ENCODE data around the gene ZNF213.

ZNF213 gene

DNA sequence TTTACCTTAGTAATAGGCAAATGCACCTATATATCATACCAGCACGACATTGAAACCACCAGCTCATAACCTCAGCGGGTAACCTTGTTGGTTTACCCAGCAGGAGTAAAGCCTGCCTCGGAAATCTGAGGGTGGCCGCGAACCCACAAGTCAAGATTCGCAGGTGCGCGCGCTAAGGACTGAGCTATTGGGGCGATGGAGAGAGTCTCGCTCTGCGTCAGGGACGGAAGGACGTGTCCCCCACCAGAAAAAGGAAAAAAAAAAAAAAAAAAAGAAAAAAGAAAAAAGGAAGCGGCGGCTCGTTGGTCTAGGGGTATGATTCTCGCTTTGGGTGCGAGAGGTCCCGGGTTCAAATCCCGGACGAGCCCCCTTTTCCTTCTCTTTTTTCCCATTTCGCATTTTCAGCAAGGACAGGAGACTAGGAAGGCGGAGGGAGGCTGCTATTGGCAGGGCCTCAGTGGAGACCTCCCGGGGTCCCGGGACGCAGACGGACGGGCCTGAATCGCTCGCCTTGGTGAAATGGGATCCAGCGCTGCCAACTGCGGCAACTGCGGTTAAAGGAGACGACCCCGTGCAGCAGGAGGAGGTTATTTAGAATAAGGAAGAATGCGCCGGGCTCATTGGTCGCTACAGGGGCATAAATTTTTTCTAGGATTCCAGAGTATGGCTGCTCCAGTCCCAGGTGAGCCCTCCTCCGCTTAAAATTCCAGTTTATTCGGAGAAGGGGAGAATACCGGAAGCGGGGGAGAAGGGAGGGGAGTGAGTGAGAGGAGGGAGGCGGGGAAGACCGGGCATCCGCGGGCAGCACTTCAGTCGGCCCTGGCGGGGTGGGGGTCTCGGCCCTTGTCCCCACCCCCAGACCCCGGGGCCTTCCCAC, 53.2 kb downstream of the ZNF213 start, which contains the start of gene OR1F1 (continued):
- TF ChIP-seq, protein P1, sequence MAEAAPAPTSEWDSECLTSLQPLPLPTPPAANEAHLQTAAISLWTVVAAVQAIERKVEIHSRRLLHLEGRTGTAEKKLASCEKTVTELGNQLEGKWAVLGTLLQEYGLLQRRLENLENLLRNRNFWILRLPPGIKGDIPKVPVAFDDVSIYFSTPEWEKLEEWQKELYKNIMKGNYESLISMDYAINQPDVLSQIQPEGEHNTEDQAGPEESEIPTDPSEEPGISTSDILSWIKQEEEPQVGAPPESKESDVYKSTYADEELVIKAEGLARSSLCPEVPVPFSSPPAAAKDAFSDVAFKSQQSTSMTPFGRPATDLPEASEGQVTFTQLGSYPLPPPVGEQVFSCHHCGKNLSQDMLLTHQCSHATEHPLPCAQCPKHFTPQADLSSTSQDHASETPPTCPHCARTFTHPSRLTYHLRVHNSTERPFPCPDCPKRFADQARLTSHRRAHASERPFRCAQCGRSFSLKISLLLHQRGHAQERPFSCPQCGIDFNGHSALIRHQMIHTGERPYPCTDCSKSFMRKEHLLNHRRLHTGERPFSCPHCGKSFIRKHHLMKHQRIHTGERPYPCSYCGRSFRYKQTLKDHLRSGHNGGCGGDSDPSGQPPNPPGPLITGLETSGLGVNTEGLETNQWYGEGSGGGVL (tag by site-specific recombination; IDR thresholded peaks at IDR 0.05) = peak; percentile 93
- TF ChIP-seq ZNF292 (tag by site-specific recombination; IDR thresholded peaks at IDR 0.05; ENCODE audit: borderline replicate concordance, low read depth) = no peak
- TF ChIP-seq ZNF37A (tag by site-specific recombination; IDR thresholded peaks at IDR 0.05) = no peak
- TF ChIP-seq SCRT2 (tag by site-specific recombination; IDR thresholded peaks at IDR 0.05) = no peak
- TF ChIP-seq ZNF184 (tag by site-specific recombination; IDR thresholded peaks at IDR 0.05) = peak; percentile 69; the same call in 1 of the 2 replicates
- TF ChIP-seq SP3 (tag by site-specific recombination; IDR thresholded peaks at IDR 0.05) = peak; percentile 68
- TF ChIP-seq HOXD13 (CRISPR knock-in tag; IDR thresholded peaks at IDR 0.05; ENCODE audit: borderline replicate concordance) = no peak
- TF ChIP-seq ATF2 (tag by site-specific recombination; IDR thresholded peaks at IDR 0.05; ENCODE audit: low read depth) = no peak
- TF ChIP-seq ZNF140 (tag by site-specific recombination; IDR thresholded peaks at IDR 0.05) = no peak
- peak; percentile 74; the same call in 1 of the 2 replicates for TF ChIP-seq ZSCAN23 (tag by site-specific recombination; IDR thresholded peaks at IDR 0.05)
- no peak for TF ChIP-seq ZNF266 (tag by site-specific recombination; IDR thresholded peaks at IDR 0.05; ENCODE audit: low read depth)
- TF ChIP-seq, protein P2, sequence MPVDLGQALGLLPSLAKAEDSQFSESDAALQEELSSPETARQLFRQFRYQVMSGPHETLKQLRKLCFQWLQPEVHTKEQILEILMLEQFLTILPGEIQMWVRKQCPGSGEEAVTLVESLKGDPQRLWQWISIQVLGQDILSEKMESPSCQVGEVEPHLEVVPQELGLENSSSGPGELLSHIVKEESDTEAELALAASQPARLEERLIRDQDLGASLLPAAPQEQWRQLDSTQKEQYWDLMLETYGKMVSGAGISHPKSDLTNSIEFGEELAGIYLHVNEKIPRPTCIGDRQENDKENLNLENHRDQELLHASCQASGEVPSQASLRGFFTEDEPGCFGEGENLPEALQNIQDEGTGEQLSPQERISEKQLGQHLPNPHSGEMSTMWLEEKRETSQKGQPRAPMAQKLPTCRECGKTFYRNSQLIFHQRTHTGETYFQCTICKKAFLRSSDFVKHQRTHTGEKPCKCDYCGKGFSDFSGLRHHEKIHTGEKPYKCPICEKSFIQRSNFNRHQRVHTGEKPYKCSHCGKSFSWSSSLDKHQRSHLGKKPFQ (tag by site-specific recombination; IDR thresholded peaks at IDR 0.05) = 0 out of 2 replicates have a peak, but pooled peaks have one; percentile 58
- TF ChIP-seq, protein P3, sequence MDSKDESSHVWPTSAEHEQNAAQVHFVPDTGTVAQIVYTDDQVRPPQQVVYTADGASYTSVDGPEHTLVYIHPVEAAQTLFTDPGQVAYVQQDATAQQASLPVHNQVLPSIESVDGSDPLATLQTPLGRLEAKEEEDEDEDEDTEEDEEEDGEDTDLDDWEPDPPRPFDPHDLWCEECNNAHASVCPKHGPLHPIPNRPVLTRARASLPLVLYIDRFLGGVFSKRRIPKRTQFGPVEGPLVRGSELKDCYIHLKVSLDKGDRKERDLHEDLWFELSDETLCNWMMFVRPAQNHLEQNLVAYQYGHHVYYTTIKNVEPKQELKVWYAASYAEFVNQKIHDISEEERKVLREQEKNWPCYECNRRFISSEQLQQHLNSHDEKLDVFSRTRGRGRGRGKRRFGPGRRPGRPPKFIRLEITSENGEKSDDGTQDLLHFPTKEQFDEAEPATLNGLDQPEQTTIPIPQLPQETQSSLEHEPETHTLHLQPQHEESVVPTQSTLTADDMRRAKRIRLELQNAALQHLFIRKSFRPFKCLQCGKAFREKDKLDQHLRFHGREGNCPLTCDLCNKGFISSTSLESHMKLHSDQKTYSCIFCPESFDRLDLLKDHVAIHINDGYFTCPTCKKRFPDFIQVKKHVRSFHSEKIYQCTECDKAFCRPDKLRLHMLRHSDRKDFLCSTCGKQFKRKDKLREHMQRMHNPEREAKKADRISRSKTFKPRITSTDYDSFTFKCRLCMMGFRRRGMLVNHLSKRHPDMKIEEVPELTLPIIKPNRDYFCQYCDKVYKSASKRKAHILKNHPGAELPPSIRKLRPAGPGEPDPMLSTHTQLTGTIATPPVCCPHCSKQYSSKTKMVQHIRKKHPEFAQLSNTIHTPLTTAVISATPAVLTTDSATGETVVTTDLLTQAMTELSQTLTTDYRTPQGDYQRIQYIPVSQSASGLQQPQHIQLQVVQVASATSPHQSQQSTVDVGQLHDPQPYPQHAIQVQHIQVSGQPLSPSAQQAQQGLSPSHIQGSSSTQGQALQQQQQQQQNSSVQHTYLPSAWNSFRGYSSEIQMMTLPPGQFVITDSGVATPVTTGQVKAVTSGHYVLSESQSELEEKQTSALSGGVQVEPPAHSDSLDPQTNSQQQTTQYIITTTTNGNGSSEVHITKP (tag by site-specific recombination; IDR thresholded peaks at IDR 0.05) = peak; percentile 43; the same call in 1 of the 2 replicates
- TF ChIP-seq, protein P4, sequence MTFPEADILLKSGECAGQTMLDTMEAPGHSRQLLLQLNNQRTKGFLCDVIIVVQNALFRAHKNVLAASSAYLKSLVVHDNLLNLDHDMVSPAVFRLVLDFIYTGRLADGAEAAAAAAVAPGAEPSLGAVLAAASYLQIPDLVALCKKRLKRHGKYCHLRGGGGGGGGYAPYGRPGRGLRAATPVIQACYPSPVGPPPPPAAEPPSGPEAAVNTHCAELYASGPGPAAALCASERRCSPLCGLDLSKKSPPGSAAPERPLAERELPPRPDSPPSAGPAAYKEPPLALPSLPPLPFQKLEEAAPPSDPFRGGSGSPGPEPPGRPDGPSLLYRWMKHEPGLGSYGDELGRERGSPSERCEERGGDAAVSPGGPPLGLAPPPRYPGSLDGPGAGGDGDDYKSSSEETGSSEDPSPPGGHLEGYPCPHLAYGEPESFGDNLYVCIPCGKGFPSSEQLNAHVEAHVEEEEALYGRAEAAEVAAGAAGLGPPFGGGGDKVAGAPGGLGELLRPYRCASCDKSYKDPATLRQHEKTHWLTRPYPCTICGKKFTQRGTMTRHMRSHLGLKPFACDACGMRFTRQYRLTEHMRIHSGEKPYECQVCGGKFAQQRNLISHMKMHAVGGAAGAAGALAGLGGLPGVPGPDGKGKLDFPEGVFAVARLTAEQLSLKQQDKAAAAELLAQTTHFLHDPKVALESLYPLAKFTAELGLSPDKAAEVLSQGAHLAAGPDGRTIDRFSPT (tag by site-specific recombination; IDR thresholded peaks at IDR 0.05) = 0 out of 2 replicates have a peak, but pooled peaks have one; percentile 23
- TF ChIP-seq ZNF2 (tag by site-specific recombination; IDR thresholded peaks at IDR 0.05) = peak; percentile 83
- peak; percentile 32; the same call in 1 of the 2 replicates for TF ChIP-seq ZNF391 (tag by site-specific recombination; IDR thresholded peaks at IDR 0.05; ENCODE audit: borderline replicate concordance, low read depth)
- no peak for TF ChIP-seq ZNF48 (tag by site-specific recombination; IDR thresholded peaks at IDR 0.05)
- peak; percentile 89 for TF ChIP-seq ZXDB (tag by site-specific recombination; IDR thresholded peaks at IDR 0.05)
- TF ChIP-seq ZNF596 (tag by site-specific recombination; IDR thresholded peaks at IDR 0.05) = 0 out of 2 replicates have a peak, but pooled peaks have one; percentile 37
- TF ChIP-seq ZNF555 (tag by site-specific recombination; conservative IDR thresholded peaks at IDR 0.05) = no peak
- no peak for TF ChIP-seq MEIS1 (CRISPR knock-in tag; IDR thresholded peaks at IDR 0.05; ENCODE audit: borderline replicate concordance)
- peak; percentile 93 for TF ChIP-seq GLI4 (tag by site-specific recombination; IDR thresholded peaks at IDR 0.05)
- TF ChIP-seq KLF7 (tag by site-specific recombination; IDR thresholded peaks at IDR 0.05; ENCODE audit: borderline replicate concordance) = no peak
- TF ChIP-seq ZNF585B (tag by site-specific recombination; IDR thresholded peaks at IDR 0.05) = no peak
- no peak for TF ChIP-seq ZNF530 (tag by site-specific recombination; IDR thresholded peaks at IDR 0.05; ENCODE audit: low read depth)
- TF ChIP-seq ZNF394 (tag by site-specific recombination; IDR thresholded peaks at IDR 0.05; ENCODE audit: borderline replicate concordance) = peak; percentile 39; the same call in 1 of the 2 replicates
- TF ChIP-seq, protein P5, sequence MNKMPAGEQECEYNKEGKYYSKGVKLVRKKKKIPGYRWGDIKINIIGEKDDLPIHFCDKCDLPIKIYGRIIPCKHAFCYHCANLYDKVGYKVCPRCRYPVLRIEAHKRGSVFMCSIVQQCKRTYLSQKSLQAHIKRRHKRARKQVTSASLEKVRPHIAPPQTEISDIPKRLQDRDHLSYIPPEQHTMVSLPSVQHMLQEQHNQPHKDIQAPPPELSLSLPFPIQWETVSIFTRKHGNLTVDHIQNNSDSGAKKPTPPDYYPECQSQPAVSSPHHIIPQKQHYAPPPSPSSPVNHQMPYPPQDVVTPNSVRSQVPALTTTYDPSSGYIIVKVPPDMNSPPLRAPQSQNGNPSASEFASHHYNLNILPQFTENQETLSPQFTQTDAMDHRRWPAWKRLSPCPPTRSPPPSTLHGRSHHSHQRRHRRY (tag by site-specific recombination; IDR thresholded peaks at IDR 0.05) = no peak

All from HEK293 (cell line).